Stimulated activated CD8-positive, alpha-beta memory T cell treated with anti-CD3 and anti-CD28 coated beads, Interleukin-7, amount 100 ng/mL, for 48 hours (primary cell): ENCODE measurements around the gene RPL3.

Experiments
- DNase-seq, 2 donors: peaks; one replicate each; pipeline ENCODE4 v3.0.0-alpha.2; 2020; ENCODE audit warnings: low read depth in 1 of 2; ENCODE audit errors: extremely low read depth in 1 of 2

The RPL3 gene

GRCh38 chr22:39265143-39265886 lies 54.1 kb downstream of the RPL3 start:
- no peak for DNase-seq

GRCh38 chr22:39264349-39265038 lies 54.9 kb downstream of the RPL3 start:
- no peak for DNase-seq

DNA sequence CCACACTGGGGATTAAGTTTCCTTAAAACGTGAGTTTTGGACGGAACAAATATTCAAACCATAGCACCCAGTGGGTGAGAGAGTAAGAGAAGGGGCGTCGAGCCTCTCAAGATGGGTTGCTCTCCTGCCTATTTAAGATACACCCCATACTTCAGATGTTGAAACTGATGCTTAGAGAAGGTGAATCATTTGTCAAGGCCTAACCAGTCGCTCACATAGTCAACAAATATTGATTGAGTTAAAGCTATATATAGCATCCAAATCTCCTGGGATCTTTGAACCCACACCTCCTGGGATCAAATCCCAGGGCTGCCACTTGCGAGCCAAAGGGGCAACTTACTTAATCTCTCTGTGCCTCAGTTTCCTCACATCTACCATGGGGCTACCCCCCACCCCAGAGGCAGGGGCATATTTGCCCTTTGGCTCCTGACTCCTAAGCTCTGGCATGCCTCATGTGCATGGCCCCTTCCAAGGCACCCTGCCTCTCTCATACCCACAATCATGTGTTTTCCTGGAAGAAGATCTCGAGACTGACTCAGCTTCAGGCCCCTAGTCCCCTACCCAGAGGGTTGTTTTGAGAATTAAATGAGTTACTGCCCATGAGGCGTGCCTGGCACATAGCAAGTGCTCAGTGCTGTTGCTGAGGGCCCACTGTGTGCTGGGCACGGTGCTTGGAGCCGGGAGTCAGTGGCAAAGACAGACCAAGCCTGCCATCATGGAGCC lies 55.6 kb downstream of the RPL3 start:
- DNase-seq: no peak
